NCI-H1105 (cell line): ENCODE results near the gene AOPEP.

Experiments used
- DNase-seq: peaks from one replicate; lab custom pipeline; 2025; lab: John Stamatoyannopoulos, UW

Gene AOPEP

DNA sequence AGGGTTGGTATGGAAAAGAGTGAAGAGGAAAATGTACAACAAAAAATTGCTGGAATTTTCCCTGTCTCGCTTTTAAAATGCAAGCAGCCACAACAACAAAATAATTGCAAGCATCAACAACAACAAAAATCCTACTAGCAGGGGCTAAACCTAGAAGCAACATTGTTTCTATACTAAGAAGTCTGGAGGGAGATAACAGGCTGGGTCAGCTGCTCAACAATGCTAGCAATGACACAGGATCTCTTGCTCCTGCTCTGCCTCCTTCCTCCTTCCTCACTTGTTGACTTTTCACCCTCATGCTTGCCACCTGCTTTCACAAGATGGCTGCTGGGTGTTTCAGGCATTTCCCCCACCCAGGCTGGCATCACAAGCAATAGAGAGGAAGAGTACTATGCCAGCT lies 7.6 kb upstream of the AOPEP start:
- no peak for DNase-seq

DNA sequence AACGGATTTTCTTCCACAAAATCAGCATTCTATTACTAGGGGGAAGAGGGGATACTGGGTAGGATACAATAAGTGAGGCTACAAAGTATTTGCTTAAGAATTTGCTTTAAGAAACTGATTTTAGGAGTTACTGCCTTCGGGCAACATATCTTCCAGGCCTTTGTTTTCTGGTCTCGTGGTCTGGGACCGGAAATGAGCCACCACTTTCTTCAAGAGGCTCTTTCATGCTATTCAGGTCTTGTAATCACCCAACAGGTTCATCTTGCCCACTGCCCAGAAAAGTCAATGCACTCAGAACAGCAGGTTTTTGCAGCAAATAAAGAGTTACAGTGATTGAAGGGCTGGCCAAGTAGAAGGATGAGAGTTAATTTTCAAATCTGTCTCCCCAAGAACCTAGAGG lies 6.6 kb upstream of the AOPEP start:
- no peak for DNase-seq

DNA sequence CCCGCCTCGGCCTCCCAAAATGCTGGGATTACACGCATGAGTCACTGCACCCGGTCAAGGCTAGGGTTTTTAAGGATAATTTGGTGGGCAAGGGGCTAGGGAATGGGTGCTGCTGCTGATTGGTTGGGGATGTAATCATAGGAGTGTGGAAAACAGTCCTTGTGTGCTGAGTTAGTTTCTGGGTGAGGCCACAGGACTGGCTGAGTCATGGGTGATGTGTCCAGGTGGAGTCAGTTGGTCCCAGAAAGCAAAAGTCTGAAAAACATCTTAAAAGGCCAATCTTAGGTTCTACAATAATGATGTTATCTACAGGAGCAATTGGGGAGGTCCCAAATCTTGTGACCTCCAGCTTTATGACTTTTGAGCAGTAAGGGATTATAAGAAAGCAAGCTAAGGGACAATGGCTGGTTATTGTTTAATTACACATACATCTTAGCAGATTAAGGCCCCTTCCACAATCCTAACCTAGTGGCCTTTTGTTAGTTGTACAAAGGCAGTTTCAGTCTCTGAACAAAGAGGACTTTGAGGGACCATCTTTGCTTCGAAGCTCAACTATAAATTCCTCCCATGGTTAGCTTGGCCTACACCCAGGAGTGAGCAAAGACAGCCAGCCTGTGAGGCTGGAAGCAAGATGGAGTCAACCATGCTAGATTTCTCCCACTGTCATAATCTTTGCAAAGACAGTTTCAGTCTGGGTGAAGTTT lies 5.5 kb upstream of the AOPEP start:
- DNase-seq: no peak

- DNase-seq: no peak
These were observed 4.7 kb upstream of the AOPEP start for GRCh38 chr9:94721754-94722153.

DNA sequence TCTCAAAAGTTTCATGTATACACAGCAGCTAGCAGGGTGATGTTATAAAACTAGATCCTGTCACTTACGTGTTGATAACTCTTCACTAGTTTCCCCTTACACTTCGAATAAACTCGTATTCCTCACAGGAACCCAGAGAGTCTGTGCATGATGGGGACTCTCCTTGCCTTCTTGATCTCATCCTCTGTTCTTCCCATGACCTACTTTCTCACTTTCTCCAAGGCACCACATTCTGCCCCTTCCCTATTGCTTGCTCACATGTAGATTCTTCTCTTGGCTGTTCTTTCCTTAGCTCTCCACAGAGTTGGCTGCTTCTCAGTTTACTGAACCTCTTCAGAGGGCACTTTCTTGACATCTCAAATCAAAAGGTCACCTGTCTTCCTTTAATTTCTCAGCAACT lies 1.2 kb upstream of the AOPEP start:
- DNase-seq: no peak

DNA sequence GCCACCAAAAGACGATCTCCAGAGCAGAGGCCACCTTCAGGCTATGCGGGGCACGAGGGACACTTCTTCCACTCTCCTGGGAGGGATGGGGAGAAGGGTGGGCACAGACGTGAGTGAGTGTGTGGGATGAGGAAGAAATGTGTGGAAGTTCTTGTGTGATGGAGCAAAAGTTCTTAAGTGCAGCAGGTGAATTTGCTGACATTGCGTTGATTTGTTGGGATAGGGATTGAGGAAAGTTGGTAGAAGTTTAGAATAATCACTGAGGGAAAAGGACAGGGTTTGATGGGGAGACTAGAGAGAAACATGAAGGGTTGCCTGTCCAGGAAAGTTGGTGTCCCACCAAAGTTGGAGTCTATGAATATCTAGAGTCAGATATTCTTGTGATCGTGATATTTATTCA lies 2.2 kb downstream of the AOPEP start:
- no peak for DNase-seq

DNA sequence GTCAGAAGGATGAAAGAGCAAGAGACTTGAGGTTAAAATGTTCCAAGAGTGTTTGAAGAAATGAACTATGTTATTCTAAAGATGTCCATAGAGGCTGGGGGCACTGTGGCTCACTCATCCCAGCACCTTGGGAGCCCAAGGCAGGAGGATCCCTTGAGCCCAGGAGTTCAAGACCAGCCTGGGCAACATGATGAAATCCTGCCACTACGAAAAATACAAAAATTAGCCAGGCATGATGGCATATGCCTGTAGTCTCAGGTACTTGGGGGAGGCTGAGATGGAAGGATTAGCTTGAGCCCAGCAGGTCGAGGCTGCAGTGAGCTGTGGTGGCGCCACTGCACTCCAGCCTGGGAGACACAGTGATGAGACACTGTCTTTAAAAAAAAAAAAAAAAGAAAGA lies 2.7 kb downstream of the AOPEP start:
- DNase-seq: no peak

DNA sequence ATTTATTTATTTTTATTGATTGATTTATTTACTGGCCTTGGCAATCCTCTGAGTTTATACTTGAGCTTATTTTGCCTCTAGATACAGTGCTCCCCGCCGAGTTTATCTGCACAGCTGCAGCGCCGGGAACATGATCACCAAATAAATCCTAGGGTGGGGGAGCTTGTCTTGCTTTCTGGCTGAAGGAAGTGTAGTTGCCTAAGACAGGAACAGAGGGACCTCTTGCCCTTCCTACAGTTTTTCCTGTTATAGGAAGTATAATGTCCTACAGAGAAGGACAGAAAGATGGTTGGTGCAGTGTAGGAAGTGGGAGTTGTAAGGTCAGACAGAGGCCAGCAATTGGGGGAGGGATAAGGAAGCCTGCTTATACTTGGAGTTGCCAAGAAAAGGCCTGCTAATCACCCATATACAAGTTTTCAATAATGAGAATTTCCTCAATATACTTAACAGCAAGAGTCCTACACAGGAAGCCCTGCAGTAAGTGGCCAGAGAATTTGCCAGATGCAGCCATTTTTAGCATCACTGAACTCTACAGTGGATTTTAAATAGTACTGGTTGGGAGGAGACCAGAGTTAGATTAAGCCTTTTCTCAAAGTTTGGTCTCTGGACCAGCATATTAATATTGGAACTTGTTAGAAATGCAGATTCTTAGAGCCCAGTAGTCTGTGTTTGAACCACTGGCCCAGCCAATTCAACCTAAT lies 7.7 kb downstream of the AOPEP start:
- no peak for DNase-seq

- no peak for DNase-seq
These were observed 10.3 kb downstream of the AOPEP start for GRCh38 chr9:94736759-94737158.

DNA sequence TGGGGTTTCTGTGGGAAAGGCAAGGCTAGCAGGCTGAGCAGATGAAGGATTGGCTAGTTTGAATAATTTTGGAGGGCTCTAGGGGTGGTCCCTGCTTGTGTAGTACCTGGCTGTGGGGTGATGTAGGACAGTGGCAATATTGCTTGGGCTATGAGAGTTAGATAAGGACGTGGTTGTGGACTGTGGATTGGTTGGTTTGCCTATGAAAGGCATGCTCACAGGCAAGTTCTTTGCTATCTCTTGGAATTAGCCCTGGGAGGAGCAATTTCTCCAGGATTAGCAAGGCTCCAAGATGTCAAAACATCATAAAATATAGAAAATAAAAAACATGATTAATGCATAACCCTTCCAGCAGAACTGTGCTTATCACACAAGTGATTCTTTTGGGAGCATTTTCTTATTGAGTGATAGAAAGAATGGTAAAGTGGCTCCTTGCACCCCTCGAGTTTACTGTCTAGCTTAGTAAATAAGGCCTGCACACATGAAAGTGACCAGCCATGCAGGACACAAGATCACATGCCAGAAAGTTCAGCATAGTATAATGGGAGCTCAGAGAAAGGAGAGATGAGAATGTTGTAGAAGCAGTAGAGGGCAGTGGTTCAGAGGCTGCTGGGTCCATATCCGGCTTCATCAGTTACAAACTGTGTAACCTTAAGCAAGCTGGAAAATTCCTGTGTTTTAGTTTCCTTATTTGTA lies 13.8 kb downstream of the AOPEP start:
- no peak for DNase-seq

DNA sequence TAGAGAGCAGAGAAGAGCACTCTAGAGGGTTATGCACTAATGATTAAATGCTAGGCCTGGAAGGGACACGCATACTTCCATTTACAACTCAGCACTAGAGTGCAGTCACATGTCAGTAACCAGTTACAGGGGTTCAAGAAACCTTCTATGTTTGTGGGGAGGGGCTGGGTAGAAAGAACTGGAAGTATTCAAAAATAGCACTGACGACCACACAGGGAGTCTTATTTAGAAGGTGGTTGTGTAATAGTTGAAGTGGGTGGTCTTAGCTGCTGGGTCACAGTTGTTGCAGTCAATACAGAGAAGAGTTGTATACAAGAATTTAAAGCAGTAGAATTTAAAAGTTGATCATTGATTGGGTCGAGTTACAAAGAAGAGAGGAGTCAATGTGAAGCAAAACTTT lies 15.4 kb downstream of the AOPEP start:
- DNase-seq: no peak

DNA sequence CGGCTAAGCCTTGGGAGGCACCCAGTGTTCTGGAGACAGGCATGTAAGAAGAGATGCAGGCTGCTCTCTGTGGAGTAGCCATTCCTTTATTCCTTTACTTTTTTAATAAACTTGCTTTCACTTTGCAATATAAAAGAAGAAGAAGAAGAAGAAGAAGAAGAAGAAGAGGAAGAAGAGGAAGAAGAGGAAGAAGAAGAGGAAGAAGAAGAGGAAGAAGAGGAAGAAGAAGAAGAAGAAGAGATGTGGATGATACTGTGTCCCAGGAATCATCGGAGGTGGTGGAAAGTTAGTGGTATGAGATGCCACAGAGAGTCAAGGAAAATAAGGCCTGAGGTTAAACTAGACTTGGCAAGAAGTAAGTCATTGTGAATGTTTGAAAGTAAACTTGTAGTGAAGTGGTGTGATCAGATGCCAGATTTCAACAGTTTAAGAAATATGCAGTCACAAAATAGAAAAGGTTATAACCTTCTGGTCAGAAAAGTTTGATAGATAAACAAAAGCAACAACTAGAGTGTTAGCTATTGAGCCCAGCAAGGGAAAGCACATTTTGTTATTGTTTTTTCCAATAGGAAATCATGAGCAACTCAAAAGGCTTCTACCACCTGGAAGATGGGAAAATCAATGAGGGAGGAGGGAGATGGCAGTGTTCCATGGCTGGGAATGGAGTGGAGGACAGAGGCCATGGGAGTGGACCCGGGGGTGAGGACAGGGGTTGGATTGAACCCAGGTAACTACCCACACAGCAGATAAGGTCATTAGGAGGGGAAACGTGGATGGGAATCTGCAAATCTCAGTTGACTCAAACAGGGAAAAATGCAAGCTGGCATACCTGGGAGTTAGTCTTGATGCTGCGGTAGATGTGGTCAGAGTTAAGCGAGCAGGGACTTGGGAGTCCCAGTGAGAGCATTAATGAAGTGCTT lies 16.8 kb downstream of the AOPEP start:
- no peak for DNase-seq

GRCh38 chr9:94745806-94746540 lies 19.5 kb downstream of the AOPEP start:
- no peak for DNase-seq

DNA sequence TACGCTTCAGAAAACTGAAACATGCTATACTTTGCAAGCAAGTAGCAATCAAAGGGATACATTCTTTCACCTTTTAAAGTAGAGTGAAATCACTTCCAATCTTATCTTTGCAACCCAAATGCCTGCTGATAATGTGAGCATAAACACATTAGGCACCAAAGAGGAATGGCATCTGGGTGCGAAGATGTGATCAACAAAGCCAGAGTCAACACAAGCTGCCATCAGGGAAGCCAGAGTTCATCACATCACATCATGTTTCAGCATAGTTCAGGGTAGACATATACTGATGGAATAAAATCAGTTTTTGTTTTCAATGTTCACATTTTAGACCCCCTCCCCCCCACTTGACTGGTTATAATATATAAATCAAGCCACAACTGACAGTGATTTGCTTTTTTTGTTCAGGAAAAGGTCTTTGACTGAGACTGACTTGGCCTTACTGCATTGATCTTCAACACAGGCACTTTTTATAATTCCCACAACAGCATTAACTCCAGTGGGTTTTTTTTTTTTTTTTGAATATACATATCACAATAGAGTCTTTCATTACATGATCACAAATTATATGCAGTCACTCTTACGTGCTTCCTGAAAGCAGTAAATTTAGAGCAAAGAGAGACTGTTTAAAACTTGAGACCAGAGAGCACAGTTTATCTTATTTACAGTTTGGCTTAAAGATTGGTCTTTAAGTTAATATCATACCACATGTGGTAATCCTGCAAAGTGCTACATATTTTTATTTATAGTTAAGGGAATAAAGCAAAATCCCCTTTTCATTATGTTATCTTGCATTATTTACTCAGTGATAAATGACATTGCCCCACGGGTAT lies 20.3 kb downstream of the AOPEP start:
- DNase-seq: no peak

- DNase-seq: no peak
These were observed 28.5 kb downstream of the AOPEP start for GRCh38 chr9:94754976-94755475.

- DNase-seq: no peak
These were observed 30.7 kb downstream of the AOPEP start for GRCh38 chr9:94757158-94757557.

DNA sequence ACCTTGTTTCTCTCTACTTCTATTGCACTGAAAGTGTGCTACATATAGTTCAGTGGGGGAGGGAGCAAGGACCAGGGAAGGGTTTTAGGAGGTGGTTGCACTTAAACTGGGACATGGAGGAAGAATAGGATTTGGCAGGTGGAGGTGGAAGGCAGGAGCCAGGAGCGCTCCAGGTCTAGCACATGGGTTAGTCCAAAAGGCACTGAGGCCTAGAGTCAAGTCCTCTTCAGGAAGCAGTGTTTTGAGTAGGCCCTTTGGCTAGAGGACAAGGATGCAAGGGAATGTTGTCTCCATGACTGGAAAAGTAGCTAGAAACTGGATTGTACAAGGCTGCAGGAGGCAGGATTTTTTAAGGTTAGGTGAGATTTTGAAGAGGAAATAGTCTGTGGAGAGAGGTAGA lies 31.5 kb downstream of the AOPEP start:
- no peak for DNase-seq

DNA sequence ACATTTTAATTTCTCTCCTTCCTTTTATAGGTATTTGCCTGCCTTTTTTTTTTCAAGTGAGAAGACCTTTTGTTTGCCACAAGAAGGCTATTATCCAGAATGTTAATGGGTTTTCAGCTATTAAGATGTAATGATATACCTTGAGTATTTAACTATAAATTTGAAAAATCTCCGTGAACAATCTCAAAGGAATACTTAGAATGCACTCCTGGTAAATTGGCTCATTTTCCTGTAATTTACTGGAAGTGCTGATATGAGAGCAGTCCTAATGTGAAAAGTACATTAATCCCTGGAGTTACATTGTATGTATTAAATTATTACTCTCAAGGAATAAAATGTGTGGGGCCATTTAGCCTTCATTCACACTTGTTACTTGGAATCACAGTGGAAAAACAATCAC lies 32.4 kb downstream of the AOPEP start:
- DNase-seq: no peak

DNA sequence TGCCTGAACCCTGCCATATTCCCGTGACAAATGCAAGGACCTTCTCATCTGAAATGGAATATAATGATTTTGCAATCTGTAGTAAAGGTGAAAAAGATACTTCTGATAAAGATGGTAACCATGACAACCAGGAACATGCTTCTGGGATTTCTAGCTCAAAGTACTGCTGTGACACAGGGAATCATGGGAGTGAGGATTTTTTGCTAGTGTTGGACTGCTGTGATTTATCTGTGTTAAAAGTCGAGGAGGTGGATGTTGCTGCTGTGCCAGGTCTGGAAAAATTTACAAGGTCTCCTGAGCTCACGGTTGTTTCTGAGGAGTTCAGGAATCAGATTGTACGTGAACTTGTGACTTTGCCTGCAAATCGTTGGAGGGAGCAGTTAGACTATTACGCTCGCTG lies 33.5 kb downstream of the AOPEP start:
- DNase-seq: no peak

DNA sequence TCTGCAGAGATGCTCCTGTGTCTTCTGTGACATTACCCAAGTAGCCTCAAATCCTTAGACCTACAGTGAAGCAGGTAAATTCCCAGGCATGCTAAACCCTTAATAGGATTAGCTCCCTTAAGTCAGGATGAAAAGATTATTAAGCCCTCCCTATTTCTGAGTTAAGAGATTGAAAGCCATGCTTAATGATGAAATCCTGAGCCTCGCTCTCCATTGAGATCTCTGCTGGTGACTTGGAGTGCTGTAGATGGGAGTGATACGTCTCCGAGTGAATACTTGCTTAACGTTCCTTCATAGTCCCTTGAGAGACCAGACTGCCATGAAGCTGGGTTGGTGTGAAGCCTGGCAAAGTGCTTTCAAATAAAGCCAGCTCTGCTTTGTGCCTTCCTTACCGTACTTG lies 34.2 kb downstream of the AOPEP start:
- no peak for DNase-seq
